Activated T-cell treated with anti-CD3 and anti-CD28 coated beads, Interleukin-2, amount 50 U/mL, for 24 hours (primary cell): ENCODE data around the gene TUBB2A.
"Not testable (repeated sequence)": the region's sequence is repeated elsewhere in the genome, so short reads cannot be mapped to it uniquely, and the experiment has no call there.

Experiments
- DNase-seq: peaks from one replicate; pipeline ENCODE4 v3.0.0-alpha.2; 2020
- H3K27ac Mint-ChIP-seq: 2 replicates; pipeline ENCODE4 v1.8.0; 2020; ENCODE audit warnings: mild to moderate bottlenecking, mixed read lengths
- H3K27me3 Mint-ChIP-seq: 2 replicates; pipeline ENCODE4 v1.8.0; 2020; ENCODE audit warnings: mixed read lengths
- H3K36me3 Mint-ChIP-seq: 2 replicates; pipeline ENCODE4 v1.8.0; 2020; ENCODE audit warnings: low read depth, mixed read lengths
- H3K4me1 Mint-ChIP-seq: 2 replicates; pipeline ENCODE4 v1.8.0; 2020; ENCODE audit warnings: low read depth, mixed read lengths
- H3K4me3 Mint-ChIP-seq: 2 replicates; pipeline ENCODE4 v1.8.0; 2020; ENCODE audit warnings: mild to moderate bottlenecking, moderate library complexity, mixed read lengths
- H3K9me3 Mint-ChIP-seq: 2 replicates; pipeline ENCODE4 v1.8.0; 2020; ENCODE audit warnings: mixed read lengths

Gene TUBB2A

DNA sequence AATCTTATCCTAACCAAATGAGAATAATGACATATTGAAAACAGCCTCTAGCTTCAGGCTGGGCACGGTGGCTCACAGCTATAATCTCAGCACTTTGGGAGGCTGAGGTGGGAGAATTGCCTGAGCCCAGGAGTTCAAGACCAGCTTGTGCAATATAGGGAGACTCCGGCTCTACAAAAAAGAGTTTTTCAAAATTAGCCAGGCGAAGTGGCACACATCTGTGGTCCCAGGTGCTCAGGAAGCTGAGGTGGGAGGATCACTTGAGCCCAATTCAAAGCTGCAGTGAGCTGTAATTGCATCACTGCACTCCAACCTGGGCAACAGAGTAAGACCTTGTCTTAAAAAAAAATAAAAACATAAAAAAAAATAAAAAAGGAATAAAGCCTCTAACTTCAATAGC, 4.7 kb downstream of the TUBB2A start:
- Mint-ChIP-seq H3K4me1 (peaks cover 9% of the 10 kb centered on the region), H3K27me3 (peaks cover 6% of the 10 kb centered on the region), H3K4me3 (no peak overlapping the region), H3K27ac (no peak overlapping the region), H3K36me3 (peaks cover 21% of the 10 kb centered on the region), H3K9me3 (no peaks in the 10 kb centered on the region)
- DNase-seq = no peak

- peaks cover 6% of the 10 kb centered on the region for H3K4me1 Mint-ChIP-seq
- peaks cover 25% of the 10 kb centered on the region for H3K36me3 Mint-ChIP-seq
- H3K4me3 Mint-ChIP-seq = no peak overlapping the region
- H3K27ac Mint-ChIP-seq = no peak overlapping the region
- H3K9me3 Mint-ChIP-seq = no peaks in the 10 kb centered on the region
- peaks cover 6% of the 10 kb centered on the region for H3K27me3 Mint-ChIP-seq
- DNase-seq = no peak
Measured at GRCh38 chr6:3151691-3152090, 5.7 kb downstream of the TUBB2A start.

DNA sequence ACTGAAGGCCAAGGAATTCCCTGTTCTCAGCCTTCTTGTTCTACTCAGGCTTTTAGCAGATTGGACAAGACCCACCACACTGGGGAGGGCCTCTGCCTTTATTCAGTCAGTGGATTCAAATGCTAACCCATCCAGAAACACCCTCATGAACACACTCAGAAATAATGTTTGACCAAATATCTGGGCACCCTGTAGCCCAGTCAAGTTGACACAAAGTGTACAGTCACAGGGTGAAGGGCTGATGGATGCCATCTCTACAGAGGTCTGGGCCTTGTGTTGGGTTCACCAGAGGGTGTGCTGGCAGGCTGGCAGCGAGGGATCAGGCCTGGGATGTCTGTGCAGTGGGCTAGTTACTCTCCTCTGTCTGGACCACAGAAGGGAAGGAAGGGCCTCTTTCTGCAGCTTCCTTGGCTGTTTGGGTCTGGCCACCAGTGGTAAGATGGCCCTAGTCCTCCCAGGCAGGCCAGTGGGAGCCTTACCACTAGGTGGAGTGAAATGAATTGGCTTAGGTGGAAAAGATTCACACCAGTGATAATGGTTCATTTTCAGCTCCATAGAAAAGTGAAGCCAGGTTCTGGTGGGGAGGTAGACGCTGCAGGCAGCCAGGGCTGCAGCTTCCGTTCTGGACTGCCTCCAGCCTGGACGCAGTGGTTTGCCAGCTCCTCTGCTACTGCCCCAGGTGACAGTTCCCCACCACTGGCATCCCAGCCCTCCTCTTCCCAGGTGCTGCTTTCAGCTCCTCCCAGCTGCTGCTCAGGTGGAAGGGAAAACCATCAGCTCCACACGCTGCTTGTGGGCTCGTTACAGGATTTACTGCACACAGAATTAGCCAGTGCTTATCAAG, 9.2 kb downstream of the TUBB2A start:
- H3K9me3 Mint-ChIP-seq = no peaks in the 10 kb centered on the region
- DNase-seq = no peak
- no peak overlapping the region for H3K4me3 Mint-ChIP-seq
- H3K27me3 Mint-ChIP-seq = no peaks in the 10 kb centered on the region
- H3K27ac Mint-ChIP-seq = no peak overlapping the region
- H3K4me1 Mint-ChIP-seq = no peaks in the 10 kb centered on the region
- H3K36me3 Mint-ChIP-seq = peaks cover 17% of the 10 kb centered on the region

- Mint-ChIP-seq H3K27me3 (no peaks in the 10 kb centered on the region), H3K27ac (no peak overlapping the region), H3K9me3 (no peaks in the 10 kb centered on the region), H3K36me3 (peaks cover 31% of the 10 kb centered on the region), H3K4me1 (no peaks in the 10 kb centered on the region), H3K4me3 (no peak overlapping the region)
- DNase-seq = no peak
Measured at GRCh38 chr6:3144571-3144970, 12.8 kb downstream of the TUBB2A start.

DNA sequence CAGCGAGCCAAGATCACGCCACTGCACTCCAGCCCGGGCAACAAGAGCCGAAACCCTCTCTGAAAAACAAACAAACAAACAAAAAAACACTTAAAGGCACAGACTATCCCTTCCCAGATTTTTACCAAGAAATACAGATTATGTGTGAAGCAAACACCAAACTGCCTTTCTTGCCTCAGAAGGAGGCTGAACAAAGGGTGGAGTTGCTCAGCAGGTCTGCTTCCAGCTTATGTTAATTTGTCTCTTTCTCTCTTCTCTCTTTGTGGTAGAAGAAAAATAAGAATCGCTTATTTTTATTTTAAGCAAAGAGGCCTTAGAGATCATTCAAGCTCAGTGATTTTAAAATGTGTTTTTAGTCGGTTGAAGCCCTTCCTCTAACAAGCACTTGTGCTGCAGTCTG, 14.2 kb downstream of the TUBB2A start:
- no peak overlapping the region for H3K27ac Mint-ChIP-seq
- peaks cover 7% of the 10 kb centered on the region for H3K4me1 Mint-ChIP-seq
- H3K4me3 Mint-ChIP-seq = no peak overlapping the region
- peaks cover 43% of the 10 kb centered on the region for H3K36me3 Mint-ChIP-seq
- DNase-seq = no peak
- H3K27me3 Mint-ChIP-seq = no peaks in the 10 kb centered on the region
- no peaks in the 10 kb centered on the region for H3K9me3 Mint-ChIP-seq

DNA sequence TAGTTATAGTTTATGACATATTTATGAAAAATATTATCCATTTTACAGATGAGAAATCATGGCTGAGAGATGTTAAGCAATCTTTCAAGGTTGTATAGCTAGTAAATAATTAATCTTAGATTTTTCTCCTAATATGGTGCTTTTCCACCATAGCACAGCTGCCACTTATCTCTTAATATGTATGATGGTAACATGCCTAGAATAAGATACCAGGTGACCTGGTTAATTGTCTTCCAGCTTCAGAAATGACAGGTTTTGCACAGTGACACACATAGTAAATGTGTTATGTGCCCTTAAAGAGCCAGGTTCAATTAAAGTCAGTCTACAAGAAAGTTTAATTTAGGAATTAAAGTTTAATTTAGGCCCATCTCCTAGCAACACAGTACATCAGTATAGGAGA, 14.8 kb downstream of the TUBB2A start:
- H3K4me1 Mint-ChIP-seq = peaks cover 7% of the 10 kb centered on the region
- H3K27me3 Mint-ChIP-seq = no peaks in the 10 kb centered on the region
- H3K4me3 Mint-ChIP-seq = no peak overlapping the region
- H3K9me3 Mint-ChIP-seq = no peaks in the 10 kb centered on the region
- no peak for DNase-seq
- no peak overlapping the region for H3K27ac Mint-ChIP-seq
- H3K36me3 Mint-ChIP-seq = peaks cover 42% of the 10 kb centered on the region

- peaks cover 48% of the 10 kb centered on the region for H3K36me3 Mint-ChIP-seq
- H3K4me1 Mint-ChIP-seq = peaks cover 7% of the 10 kb centered on the region
- no peaks in the 10 kb centered on the region for H3K27me3 Mint-ChIP-seq
- no peaks in the 10 kb centered on the region for H3K9me3 Mint-ChIP-seq
- DNase-seq = no peak
- H3K27ac Mint-ChIP-seq = no peak overlapping the region
- H3K4me3 Mint-ChIP-seq = no peak overlapping the region
Measured at GRCh38 chr6:3140201-3140600, 17.1 kb downstream of the TUBB2A start.

DNA sequence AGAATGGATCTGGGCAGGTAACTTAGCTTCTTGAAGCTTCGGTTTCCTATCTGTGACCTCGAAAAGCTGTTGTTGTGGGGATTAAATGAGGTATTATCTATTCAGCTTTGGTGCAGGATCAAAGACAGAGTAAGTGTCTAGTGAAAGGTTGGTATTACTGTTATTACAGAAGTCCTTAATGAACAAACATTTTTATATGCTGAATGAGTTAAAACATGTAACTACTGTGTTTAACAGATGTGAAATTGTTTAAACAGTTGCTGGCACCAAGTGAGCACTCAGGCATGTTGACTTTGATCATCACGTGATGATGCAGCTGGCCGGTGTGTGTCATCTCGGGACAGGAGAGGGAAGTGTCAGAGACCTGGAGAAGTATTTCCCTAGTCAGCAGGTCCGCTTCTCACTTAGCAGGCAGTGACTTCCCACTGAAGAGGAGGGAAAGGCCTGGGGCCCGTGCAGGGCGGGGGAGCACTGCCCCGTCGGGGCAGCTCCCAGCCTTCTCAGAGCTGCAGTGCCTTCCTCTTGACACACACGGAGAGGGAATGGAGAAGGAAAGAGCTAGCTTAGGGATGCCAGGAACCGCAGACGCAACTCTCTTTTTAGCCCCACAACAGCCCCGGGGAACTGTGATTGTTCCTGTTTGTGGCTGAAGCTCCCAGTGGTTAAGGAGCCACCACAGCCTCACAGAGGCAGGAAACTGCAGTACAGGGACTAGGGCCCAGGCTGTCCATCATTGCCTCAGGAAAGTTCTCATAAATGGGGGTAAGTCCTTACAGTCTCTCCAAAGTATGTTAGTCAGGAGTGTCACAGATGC, 18.0 kb downstream of the TUBB2A start:
- Mint-ChIP-seq H3K4me1 (peaks cover 7% of the 10 kb centered on the region), H3K4me3 (no peak overlapping the region), H3K27ac (no peak overlapping the region), H3K9me3 (no peaks in the 10 kb centered on the region), H3K27me3 (no peaks in the 10 kb centered on the region), H3K36me3 (peaks cover 45% of the 10 kb centered on the region)
- no peak for DNase-seq

GRCh38 chr6:3138341-3138740, 19.0 kb downstream of the TUBB2A start:
- no peak for DNase-seq
- no peak overlapping the region for H3K4me3 Mint-ChIP-seq
- peaks cover 7% of the 10 kb centered on the region for H3K4me1 Mint-ChIP-seq
- no peak overlapping the region for H3K27ac Mint-ChIP-seq
- no peaks in the 10 kb centered on the region for H3K27me3 Mint-ChIP-seq
- peaks cover 42% of the 10 kb centered on the region for H3K36me3 Mint-ChIP-seq
- no peaks in the 10 kb centered on the region for H3K9me3 Mint-ChIP-seq

DNA sequence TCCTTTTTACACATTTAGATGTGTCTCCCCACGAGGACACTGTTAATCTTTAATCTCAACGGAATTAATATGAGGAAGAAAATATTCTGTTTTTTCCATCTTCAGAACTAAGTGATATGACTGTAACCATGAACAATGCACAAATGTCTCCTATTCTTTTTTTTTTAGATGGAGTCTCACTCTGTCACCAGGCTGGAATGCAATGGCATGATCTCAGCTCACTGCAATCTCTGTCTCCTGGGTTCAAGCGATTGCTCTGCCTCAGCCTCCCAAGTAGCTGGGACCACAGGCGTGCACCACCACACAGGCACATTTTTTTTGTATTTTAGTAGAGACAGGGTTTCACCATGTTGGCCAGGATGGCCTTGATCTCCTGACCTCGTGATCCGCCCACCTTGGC, 19.5 kb downstream of the TUBB2A start:
- H3K4me1 Mint-ChIP-seq, H3K27me3 Mint-ChIP-seq, H3K9me3 Mint-ChIP-seq, H3K27ac Mint-ChIP-seq, H3K4me3 Mint-ChIP-seq, DNase-seq: not testable (repeated sequence)
- peaks cover 37% of the 10 kb centered on the region for H3K36me3 Mint-ChIP-seq

DNA sequence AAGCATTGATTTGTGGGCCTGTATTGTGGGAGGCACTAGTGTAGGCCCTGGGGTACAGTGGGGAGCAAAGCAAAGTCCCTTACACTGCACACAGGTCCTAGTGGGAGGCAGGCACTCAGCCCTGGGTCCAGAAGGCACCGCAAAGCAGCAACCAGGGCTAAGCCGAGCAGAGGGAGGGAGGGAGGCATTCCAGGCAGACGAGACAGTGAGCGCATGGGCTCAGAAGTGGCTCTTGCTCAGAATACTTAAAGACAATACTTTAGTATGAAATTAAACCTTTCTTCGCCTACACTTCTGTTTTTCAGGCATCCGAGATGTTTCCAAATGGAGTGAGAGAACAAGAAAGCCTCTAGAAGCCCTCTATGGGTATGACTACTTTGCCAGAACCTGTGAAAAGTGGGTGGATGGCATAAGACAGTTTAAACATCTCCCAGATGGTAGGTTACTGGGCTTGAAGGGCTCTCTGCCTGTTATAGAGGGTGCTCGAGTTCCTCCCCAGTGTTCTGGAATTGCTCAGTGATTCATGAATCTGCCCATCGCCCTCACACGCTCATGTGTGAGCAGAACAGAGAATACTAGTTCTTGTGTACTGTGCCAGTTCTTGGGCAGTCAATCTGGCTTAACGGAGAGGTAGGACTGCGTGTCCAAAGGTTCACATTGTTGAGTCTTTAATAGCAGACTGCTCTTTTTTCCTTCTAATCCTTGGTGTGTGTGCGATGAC, 20.1 kb downstream of the TUBB2A start:
- peaks cover 34% of the 10 kb centered on the region for H3K36me3 Mint-ChIP-seq
- H3K4me1 Mint-ChIP-seq = peaks cover 7% of the 10 kb centered on the region
- H3K4me3 Mint-ChIP-seq = no peak overlapping the region
- H3K9me3 Mint-ChIP-seq = no peaks in the 10 kb centered on the region
- H3K27ac Mint-ChIP-seq = no peak overlapping the region
- H3K27me3 Mint-ChIP-seq = no peaks in the 10 kb centered on the region
- no peak for DNase-seq

- Mint-ChIP-seq H3K36me3 (peaks cover 34% of the 10 kb centered on the region), H3K9me3 (no peaks in the 10 kb centered on the region), H3K4me1 (peaks cover 7% of the 10 kb centered on the region), H3K27ac (no peak overlapping the region), H3K27me3 (no peaks in the 10 kb centered on the region), H3K4me3 (no peak overlapping the region)
- no peak for DNase-seq
Measured at GRCh38 chr6:3136292-3137011, 20.9 kb downstream of the TUBB2A start.

- H3K27me3 Mint-ChIP-seq = no peaks in the 10 kb centered on the region
- H3K36me3 Mint-ChIP-seq = peaks cover 34% of the 10 kb centered on the region
Measured at GRCh38 chr6:3135668-3136291, 21.6 kb downstream of the TUBB2A start.

DNA sequence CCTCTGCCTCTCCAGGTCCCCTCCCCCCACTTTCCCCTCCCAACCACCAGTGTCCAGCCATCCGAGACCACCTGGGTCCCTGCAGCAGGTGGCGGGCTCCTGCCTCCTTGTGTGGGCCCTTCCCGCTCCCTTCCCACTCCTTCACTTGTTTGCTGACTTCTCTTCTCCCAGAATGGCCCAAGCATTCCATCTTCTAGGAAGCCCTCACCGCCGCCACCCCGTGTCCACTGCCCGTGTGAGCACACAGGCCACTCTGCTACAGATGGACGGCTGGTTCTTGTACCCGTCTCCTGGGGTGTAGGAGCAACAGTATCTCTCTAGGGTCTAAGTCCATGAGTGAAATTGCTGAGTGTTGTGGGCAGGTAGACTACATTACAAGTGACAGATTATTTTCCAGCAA, 23.8 kb downstream of the TUBB2A start:
- H3K27ac Mint-ChIP-seq = no peak overlapping the region

More at GRCh38 chr6:3135668-3136291, 21.6 kb downstream of the TUBB2A start:
- no peaks in the 10 kb centered on the region for H3K9me3 Mint-ChIP-seq
- DNase-seq = no peak
- no peak overlapping the region for H3K4me3 Mint-ChIP-seq
- no peak overlapping the region for H3K27ac Mint-ChIP-seq
- peaks cover 7% of the 10 kb centered on the region for H3K4me1 Mint-ChIP-seq

More for the DNA sequence above, 23.8 kb downstream of the TUBB2A start:
- no peaks in the 10 kb centered on the region for H3K9me3 Mint-ChIP-seq
- H3K4me3 Mint-ChIP-seq = no peak overlapping the region
- H3K36me3 Mint-ChIP-seq = peaks cover 22% of the 10 kb centered on the region
- H3K27me3 Mint-ChIP-seq = no peaks in the 10 kb centered on the region
- H3K4me1 Mint-ChIP-seq = peaks cover 2% of the 10 kb centered on the region
- DNase-seq = no peak
